SK-N-SH (cell line): ENCODE results near the gene ARHGAP26. TPM values are rescaled to one million over a fixed set of nuclear protein-coding genes. Genes with fewer than 3 reads are reported as not detected.
A peak's percentile ranks its signal among the peaks of the same experiment; 100 is the strongest.

Source experiments
- CTCF ChIA-PET: fragments of 300-600, 350-600 bp; formaldehyde crosslinking; extraction: SDS; loops from one replicate; lab custom pipeline; 2021; lab: Yijun Ruan, JAX
- POLR2A ChIA-PET: fragments of 350-600 bp; sonication (Branson Sonifier 250); formaldehyde crosslinking; extraction: SDS; loops from one replicate; lab custom pipeline; 2020; ENCODE audit warnings: antibody characterized with exemption, inconsistent platforms; lab: Yijun Ruan, JAX
- DNase-seq: peaks from one replicate; pipeline ENCODE4 v3.0.0; 2012
- H2AFZ ChIP-seq: fragments of 200-600 bp; sonication (generic); 2 replicates; pipeline ENCODE4 v1.8.1; 2016; ENCODE audit warnings: antibody characterized with exemption, mild to moderate bottlenecking, low read depth
- H3F3A ChIP-seq: fragments of 200-600 bp; sonication (generic); replicated peaks from 2 replicates; pipeline ENCODE3; 2016; ENCODE audit warnings: antibody characterized with exemption, mild to moderate bottlenecking; ENCODE audit not compliant: insufficient read depth
- H3K27ac ChIP-seq, 2 experiments: fragments of 200-500 bp in 1 of 2; fragments of 200-600 bp in 1 of 2; sonication (Bioruptor generic) in 1 of 2; sonication (generic), shearing (Covaris generic) in 1 of 2; 2 replicates each; pipeline versions ENCODE4 v1.5.1 to v1.6.1; 2014 to 2016; ENCODE audit warnings: low read depth in 2 of 2, inconsistent platforms in 1 of 2, low read length in 1 of 2, mild to moderate bottlenecking in 1 of 2, mixed read lengths in 1 of 2
- H3K27me3 ChIP-seq: fragments of 200-600 bp; sonication (generic), shearing (Covaris generic); 2 replicates; pipeline ENCODE4 v1.6.1; 2016; ENCODE audit warnings: mixed run types; ENCODE audit not compliant: insufficient read depth
- H3K36me3 ChIP-seq, 2 experiments: fragments of 200-500 bp in 1 of 2; fragments of 200-600 bp in 1 of 2; sonication (Bioruptor generic) in 1 of 2; sonication (generic) in 1 of 2; replicated peaks in 1 of 2; 2 replicates each; pipeline versions ENCODE3 to v1.5.1; 2014 to 2016; ENCODE audit warnings: low read length in 1 of 2, mild to moderate bottlenecking in 1 of 2; ENCODE audit not compliant: insufficient read depth in 2 of 2, control insufficient read depth in 1 of 2
- H3K4me1 ChIP-seq, 2 experiments: fragments of 200-500 bp in 1 of 2; fragments of 200-600 bp in 1 of 2; sonication (Bioruptor generic) in 1 of 2; sonication (generic), shearing (Covaris generic) in 1 of 2; 2 replicates each; pipeline versions ENCODE4 v1.5.1 to v1.6.1; 2014 to 2016; ENCODE audit warnings: low read depth in 1 of 2, low read length in 1 of 2, mixed run types in 1 of 2; ENCODE audit not compliant: insufficient read depth in 2 of 2, control insufficient read depth in 1 of 2
- H3K4me2 ChIP-seq: fragments of 200-600 bp; sonication (generic), shearing (Covaris generic); 2 replicates; pipeline ENCODE4 v1.6.1; 2017; ENCODE audit warnings: mixed run types
- H3K4me3 ChIP-seq, 2 experiments: fragments of 200-500 bp in 1 of 2; fragments of 200-600 bp in 1 of 2; sonication (Bioruptor generic) in 1 of 2; sonication (generic), shearing (Covaris generic) in 1 of 2; 2 replicates each; pipeline versions ENCODE4 v1.5.1 to v1.8.1; 2014 to 2016; ENCODE audit warnings: low read depth in 2 of 2, inconsistent platforms in 1 of 2, low read length in 1 of 2, mild to moderate bottlenecking in 1 of 2, mixed read lengths in 1 of 2, moderate library complexity in 1 of 2
- H3K79me2 ChIP-seq: fragments of 200-600 bp; sonication (generic); 2 replicates; pipeline ENCODE4 v1.8.1; 2017; ENCODE audit warnings: mild to moderate bottlenecking; ENCODE audit not compliant: insufficient read depth
- H3K9ac ChIP-seq: fragments of 200-600 bp; sonication (generic); 2 replicates; pipeline ENCODE4 v1.6.1; 2017; ENCODE audit warnings: mixed run types
- H3K9me2 ChIP-seq: fragments of 200-600 bp; sonication (generic); 2 replicates; pipeline ENCODE4 v1.6.1; 2017; ENCODE audit warnings: mixed run types
- H3K9me3 ChIP-seq: fragments of 200-600 bp; sonication (generic); 2 replicates; pipeline ENCODE4 v1.6.1; 2017; ENCODE audit warnings: mixed run types, mild to moderate bottlenecking, moderate library complexity
- H4K20me1 ChIP-seq: fragments of 200-600 bp; sonication (generic); 2 replicates; pipeline ENCODE4 v1.6.1; 2017; ENCODE audit warnings: mild to moderate bottlenecking, mixed run types; ENCODE audit not compliant: insufficient read depth
- EZH2phosphoT487 ChIP-seq: fragments of 200-600 bp; sonication (generic); IDR thresholded peaks from 2 replicates; pipeline ENCODE4 v1.6.1; 2017; ENCODE audit warnings: low read depth, mixed run types, mild to moderate bottlenecking, antibody characterized with exemption, moderate library complexity, borderline replicate concordance
- FOSL2 ChIP-seq: IDR thresholded peaks from 2 replicates; pipeline ENCODE4 v1.4.0; 2012; ENCODE audit warnings: low read depth, mild to moderate bottlenecking, moderate library complexity, borderline replicate concordance
- FOXJ3 ChIP-seq: sonication (generic); formaldehyde crosslinking; IDR thresholded peaks from 2 replicates; pipeline ENCODE4 v1.5.1; 2020; ENCODE audit warnings: mild to moderate bottlenecking, missing genetic modification reagents
- NFIC ChIP-seq: IDR thresholded peaks from 2 replicates; pipeline ENCODE4 v1.4.0; 2012; ENCODE audit warnings: borderline replicate concordance
- NRF1 ChIP-seq: IDR thresholded peaks from 2 replicates; pipeline ENCODE4 v1.6.1; 2012; ENCODE audit warnings: low read depth, mild to moderate bottlenecking, low read length
- POLR2AphosphoS5 ChIP-seq: IDR thresholded peaks from 2 replicates; pipeline ENCODE4 v1.6.1; 2012; ENCODE audit warnings: low read depth, low read length
- RAD21 ChIP-seq: IDR thresholded peaks from 2 replicates; pipeline ENCODE4 v1.6.1; 2012; ENCODE audit warnings: mild to moderate bottlenecking, low read length
- RCOR1 ChIP-seq: fragments of 150-350 bp; IDR thresholded peaks from 2 replicates; pipeline ENCODE4 v1.6.1; 2017; ENCODE audit warnings: antibody characterized with exemption, low read length
- REST ChIP-seq: IDR thresholded peaks from 2 replicates; pipeline ENCODE4 v1.6.1; 2012; ENCODE audit warnings: mild to moderate bottlenecking, low read depth, low read length, moderate library complexity
- TAF1 ChIP-seq: IDR thresholded peaks from 2 replicates; pipeline ENCODE4 v1.6.1; 2012; ENCODE audit warnings: low read depth, mild to moderate bottlenecking, low read length, moderate library complexity, borderline replicate concordance
- TEAD4 ChIP-seq: IDR thresholded peaks from 2 replicates; pipeline ENCODE4 v1.4.0; 2012; ENCODE audit warnings: mild to moderate bottlenecking, borderline replicate concordance; ENCODE audit not compliant: insufficient read depth
- USF2 ChIP-seq: fragments of 150-350 bp; IDR thresholded peaks from 2 replicates; pipeline ENCODE4 v1.6.1; 2017; ENCODE audit warnings: antibody characterized with exemption, low read length, low read depth, borderline replicate concordance
- WGBS: methylation state at CpG from one replicate; pipeline ENCODE4 v1.1.6; 2017; ENCODE audit warnings: low lambda C conversion rate; 5-methylcytosine and 5-hydroxymethylcytosine counted together
- polyA plus RNA-seq, 3 experiments: library from polyadenylated mRNA; depleted of rRNA; stranded (reverse); fragments of >200 nt; gene quantifications; 2 replicates each; pipeline ENCODE4 v1.2.3, GENCODE V29; 2012

ARHGAP26 gene
- polyA plus RNA-seq, 1 of the 3 experiments (the other 2 are of a cell fraction): 6.1 TPM

- H3K9ac ChIP-seq: no peak overlapping the region
- no peaks in the 10 kb centered on the region for H3K27me3 ChIP-seq
- CTCF ChIA-PET: interaction anchor here (1.0 to 2.2 kb wide), 2 partner anchors 16 to 31 kb away, joined by 4 read pairs; no protein-coding TSS in a partner anchor
- peaks cover 0 to 23% of the 10 kb centered on the region in 2 experiments for H3K36me3 ChIP-seq
- H3K27ac ChIP-seq: peak overlapping the region in 1 of 2 experiments; percentile 63; a peak in 2 of 4 replicates
- peaks cover 14 to 34% of the 10 kb centered on the region in 2 experiments for H3K4me1 ChIP-seq
- H2AFZ ChIP-seq: no peak overlapping the region
- WGBS: 96% methylated on average over 10 of the region's 10 CpGs
- POLR2A ChIA-PET: no interaction called here
- no peak overlapping the region for H3K4me2 ChIP-seq
- H4K20me1 ChIP-seq: no peaks in the 10 kb centered on the region
- no peaks in the 10 kb centered on the region for H3K9me2 ChIP-seq
- no peaks in the 10 kb centered on the region for H3K9me3 ChIP-seq
- DNase-seq: no peak
- TF ChIP-seq FOXJ3 (CRISPR knock-in tag) (no peak), TEAD4 (no peak), USF2 (no peak), RAD21 (no peak), RCOR1 (no peak), EZH2phosphoT487 (no peak), NRF1 (no peak), POLR2AphosphoS5 (no peak), FOSL2 (no peak), NFIC (no peak), TAF1 (no peak), REST (no peak)
- peaks cover 9% of the 10 kb centered on the region for H3F3A ChIP-seq
- no peaks in the 10 kb centered on the region for H3K79me2 ChIP-seq
- no peak overlapping the region for H3K4me3 ChIP-seq
These were observed 295.2 kb downstream of the ARHGAP26 start for GRCh38 chr5:143065185-143065965.
